Glomerular visceral epithelial cell (primary cell): Measurements from ENCODE around the gene MAPKBP1.

Source experiments
- DNase-seq: peaks from one replicate; pipeline ENCODE4 v3.0.0-alpha.2; 2016; ENCODE audit errors: extremely low spot score

Gene MAPKBP1

DNA sequence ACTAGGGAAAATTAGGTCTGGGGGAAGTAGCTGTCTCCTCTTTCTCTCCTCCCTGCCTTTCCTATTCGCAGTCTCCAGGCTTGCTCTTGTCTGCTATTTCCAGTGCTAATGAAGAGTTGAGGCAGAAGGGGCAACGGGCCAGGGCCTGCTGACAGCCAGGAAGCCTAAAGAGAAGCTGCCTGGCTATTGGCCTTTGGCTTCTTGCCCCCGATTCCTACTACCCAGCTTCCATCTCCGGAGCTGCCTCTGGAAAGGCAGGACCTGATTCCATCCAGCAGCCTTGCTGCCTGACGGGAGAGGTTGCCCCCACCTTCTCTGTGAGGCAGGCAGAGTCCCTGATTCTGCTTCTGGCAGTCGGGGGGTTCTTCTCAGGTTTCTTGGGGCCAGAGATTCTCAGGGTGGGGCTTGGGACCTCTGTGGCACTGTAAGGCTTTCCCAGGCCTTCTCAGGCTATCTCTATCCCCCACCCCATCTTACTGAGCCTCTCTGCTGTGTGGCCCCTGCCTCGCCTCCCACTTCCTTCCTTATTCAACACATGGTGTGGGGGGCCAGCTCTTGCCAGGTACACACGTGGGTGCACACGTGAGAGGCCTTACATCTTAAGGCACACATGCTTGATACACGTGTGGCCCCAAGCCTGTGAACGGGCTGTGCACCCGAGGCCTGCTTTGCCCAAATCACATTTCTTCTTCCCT lies 35.4 kb downstream of the MAPKBP1 start:
- DNase-seq: no peak

DNA sequence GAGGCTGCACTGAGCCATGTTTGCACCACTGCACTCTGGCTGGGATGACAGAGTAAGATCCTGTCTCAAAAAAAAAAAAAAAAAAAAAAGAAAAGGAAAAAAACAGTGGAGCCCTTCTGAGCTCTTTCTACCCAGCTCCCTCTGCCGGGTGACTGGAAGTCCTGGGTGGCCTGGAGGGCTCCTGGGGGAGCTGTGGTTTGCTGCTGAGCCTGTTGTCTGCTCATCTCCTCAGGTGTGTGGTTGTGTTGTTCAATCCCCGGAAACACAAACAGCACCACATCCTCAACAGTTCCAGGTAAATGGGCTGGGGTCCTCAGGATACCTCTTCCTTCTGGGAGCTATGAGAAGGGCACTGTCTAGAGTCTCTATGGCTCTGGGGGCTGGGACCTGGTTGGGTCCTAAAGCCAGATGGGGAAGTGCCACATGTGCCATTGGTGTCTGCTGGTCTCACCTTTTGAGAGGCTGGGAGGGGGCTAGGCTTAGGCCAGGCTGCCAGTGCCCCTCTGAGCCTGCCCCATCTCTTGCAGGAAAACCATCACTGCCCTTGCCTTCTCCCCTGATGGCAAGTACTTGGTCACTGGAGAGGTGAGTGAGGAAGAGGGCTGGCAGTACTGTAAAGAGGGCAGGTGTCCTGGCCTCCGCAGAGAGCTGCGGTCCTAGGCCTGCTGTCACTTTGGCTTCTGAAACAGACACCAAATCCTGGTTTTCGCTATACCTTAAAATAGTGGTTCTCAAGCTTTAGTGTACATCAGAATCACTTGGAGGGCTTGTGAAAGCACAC lies 36.6 kb downstream of the MAPKBP1 start:
- no peak for DNase-seq

- peak; percentile 83 for DNase-seq
Measured at GRCh38 chr15:41811432-41812195, 37.3 kb downstream of the MAPKBP1 start.

GRCh38 chr15:41812820-41813375 lies 38.6 kb downstream of the MAPKBP1 start:
- no peak for DNase-seq

DNA sequence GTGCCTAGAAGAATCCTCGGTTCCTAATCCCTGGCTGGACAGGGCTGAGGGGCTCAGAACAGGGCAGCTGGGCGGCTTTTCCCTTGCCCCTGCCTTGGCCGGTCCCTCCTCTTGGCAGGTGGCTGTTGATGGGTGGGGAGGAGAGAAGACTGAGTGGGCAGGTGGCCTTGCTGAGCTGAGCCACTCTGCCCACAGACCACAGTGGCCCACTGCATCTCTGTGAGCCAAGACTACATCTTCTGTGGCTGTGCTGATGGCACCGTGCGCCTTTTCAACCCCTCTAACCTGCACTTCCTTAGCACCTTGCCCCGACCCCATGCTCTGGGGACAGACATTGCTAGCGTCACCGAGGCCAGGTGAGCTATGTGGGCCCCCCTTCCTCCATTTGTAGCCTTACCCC lies 39.1 kb downstream of the MAPKBP1 start:
- no peak for DNase-seq

DNA sequence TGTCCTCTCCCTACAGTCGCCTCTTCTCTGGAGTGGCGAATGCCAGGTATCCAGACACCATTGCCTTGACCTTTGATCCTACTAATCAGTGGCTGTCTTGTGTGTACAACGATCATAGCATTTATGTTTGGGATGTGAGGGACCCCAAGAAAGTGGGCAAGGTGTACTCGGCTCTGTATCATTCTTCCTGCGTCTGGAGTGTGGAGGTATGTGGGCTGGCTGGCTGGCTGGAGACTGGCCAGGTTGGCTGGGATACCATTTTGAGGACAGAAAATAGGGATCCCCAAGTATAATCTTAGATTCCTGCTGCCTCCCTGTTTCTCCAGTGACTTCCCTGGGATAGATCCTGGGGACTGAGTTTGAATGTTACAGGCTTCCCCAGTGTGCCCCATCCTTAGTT lies 40.2 kb downstream of the MAPKBP1 start:
- DNase-seq: no peak

- no peak for DNase-seq
Measured at GRCh38 chr15:41816788-41817187, 42.5 kb downstream of the MAPKBP1 start.

DNA sequence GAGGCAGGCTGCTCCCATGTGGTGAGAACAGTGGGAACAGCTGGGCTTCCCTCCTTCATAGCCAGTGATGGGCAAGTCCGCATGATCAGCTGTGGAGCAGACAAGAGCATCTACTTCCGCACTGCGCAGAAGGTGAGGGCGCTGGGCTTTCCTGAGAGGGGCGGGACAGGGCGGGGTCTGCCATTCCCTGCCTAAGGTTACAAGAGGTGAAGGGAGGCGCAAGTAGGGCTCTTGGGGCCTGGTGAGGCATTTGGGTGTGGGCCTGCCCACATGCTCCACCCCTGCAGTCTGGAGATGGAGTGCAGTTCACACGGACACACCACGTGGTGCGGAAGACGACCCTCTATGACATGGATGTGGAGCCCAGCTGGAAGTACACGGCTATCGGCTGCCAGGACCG lies 43.0 kb downstream of the MAPKBP1 start:
- DNase-seq: no peak

GRCh38 chr15:41817781-41818180 lies 43.5 kb downstream of the MAPKBP1 start:
- no peak for DNase-seq

GRCh38 chr15:41819455-41820050 lies 45.3 kb downstream of the MAPKBP1 start:
- no peak for DNase-seq

- no peak for DNase-seq
Measured at GRCh38 chr15:41820791-41821423, 46.6 kb downstream of the MAPKBP1 start.

DNA sequence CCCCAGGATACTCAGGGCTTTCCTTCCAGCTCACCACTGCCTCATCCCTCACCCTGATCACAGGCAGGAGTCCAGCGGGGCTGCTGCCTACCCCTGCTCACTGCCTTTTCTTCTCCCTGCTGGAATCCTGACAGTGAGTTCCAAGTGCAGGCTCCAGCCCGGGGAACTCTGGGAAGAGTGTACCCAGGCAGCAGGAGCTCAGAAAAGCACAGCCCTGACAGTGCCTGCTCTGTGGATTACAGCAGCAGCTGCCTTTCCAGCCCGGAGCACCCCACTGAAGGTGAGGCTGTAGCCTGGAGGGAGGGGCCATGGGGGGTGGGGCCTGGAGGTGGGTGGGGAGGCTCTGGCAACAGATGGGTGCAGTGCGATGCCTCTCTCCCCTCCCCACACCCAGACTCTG lies 47.5 kb downstream of the MAPKBP1 start:
- DNase-seq: no peak

DNA sequence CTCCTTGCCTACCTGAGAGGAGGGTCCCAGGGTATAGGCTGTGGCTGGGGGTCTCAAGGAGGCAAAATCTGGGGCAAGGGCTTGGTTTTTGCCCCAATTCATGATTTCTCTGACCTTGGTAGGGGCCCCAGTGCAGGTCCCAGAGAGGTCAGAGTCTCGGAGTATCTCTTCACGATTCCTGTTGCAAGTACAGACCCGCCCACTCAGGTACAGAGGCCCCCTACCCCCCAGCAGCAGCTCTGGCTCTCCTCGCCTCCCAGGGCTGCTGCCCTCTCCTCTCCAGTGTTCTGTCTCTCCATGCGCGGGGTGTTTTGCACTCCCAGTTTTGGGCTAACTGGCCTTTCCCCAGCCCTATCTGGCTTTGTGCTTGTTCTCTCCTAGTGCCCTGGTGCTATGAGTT lies 48.2 kb downstream of the MAPKBP1 start:
- DNase-seq: no peak

DNA sequence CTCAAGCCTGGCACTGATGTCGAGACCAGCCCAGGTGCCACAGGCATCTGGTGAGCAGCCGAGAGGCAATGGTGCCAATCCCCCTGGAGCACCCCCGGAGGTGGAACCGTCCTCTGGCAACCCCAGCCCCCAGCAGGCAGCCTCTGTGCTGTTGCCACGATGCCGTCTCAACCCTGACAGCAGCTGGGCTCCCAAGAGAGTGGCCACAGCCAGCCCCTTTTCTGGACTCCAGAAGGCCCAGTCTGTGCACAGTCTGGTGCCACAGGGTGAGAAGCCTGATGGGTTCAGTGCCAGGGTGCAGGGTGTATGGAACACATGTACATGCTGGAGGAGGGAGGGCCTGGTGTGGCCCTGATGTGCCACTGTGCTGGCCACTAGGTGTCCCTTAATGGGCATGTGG lies 48.7 kb downstream of the MAPKBP1 start:
- no peak for DNase-seq

GRCh38 chr15:41823502-41823901 lies 49.2 kb downstream of the MAPKBP1 start:
- DNase-seq: no peak

GRCh38 chr15:41824062-41824745 lies 49.9 kb downstream of the MAPKBP1 start:
- no peak for DNase-seq

GRCh38 chr15:41825145-41825544 lies 50.9 kb downstream of the MAPKBP1 start:
- no peak for DNase-seq

GRCh38 chr15:41825572-41826535 lies 51.6 kb downstream of the MAPKBP1 start:
- no peak for DNase-seq

DNA sequence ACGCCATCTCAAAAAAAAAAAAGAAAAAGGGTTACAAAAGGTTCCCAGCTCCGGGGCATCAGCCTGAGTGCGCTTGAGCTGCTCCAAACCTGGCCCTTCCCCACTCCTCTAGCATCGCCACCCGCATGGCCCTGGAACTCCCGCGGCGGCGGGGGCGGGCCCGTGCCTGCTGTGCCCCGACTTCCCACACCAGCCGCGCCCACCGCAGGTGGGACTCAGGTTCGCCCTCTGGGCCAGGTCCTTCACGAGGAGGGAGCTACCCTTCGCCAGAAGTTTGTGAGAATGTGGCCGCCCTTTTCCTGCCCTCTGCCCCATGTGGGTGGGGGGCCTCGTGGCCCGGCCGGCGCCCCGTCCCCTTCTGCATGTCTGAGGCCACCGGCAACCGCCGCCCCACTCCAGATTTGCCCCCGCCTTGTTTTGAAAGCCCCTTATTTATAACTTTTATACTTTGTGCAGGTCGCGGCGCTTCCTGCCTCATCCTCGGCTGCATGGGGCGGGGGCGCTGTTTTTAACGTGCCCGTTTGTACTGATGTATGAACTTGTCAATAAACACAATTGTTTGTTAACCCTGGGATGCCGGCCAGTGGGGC lies 53.1 kb downstream of the MAPKBP1 start:
- DNase-seq: no peak
